Mononuclear cell (primary cell): ENCODE results near the gene CD200R1L. TPM values are rescaled to one million over a fixed set of nuclear protein-coding genes. Genes with fewer than 3 reads are reported as not detected.
"Not testable (repeated sequence)": the region's sequence is repeated elsewhere in the genome, so short reads cannot be mapped to it uniquely, and the experiment has no call there.

Experiments
- H3K27me3 ChIP-seq: 2 replicates; pipeline ENCODE4 v1.6.0; 2011; ENCODE audit warnings: low read length, control low read depth; ENCODE audit not compliant: insufficient read depth
- H3K4me1 ChIP-seq: 2 replicates; pipeline ENCODE4 v1.5.1; 2011; ENCODE audit warnings: mild to moderate bottlenecking, low read length, control low read depth; ENCODE audit not compliant: insufficient read depth
- H3K4me3 ChIP-seq: 2 replicates; pipeline ENCODE4 v1.5.1; 2011; ENCODE audit warnings: mild to moderate bottlenecking, low read length, moderate library complexity
- H3K9me3 ChIP-seq: 2 replicates; pipeline ENCODE4 v1.5.1; 2011; ENCODE audit warnings: low read depth, mild to moderate bottlenecking, control low read depth, low read length
- total RNA-seq: library from RNA; depleted of rRNA; stranded (reverse); fragments of >200 nt; gene quantifications from one replicate; pipeline ENCODE4 v1.2.3, GENCODE V29; 2012

CD200R1L gene
- total RNA-seq, 1 donor: not detected

- Histone ChIP-seq H3K27me3 (no peaks in the 10 kb centered on the region), H3K4me1 (peaks cover 36% of the 10 kb centered on the region), H3K4me3 (no peak overlapping the region), H3K9me3 (peaks cover 18% of the 10 kb centered on the region)
Observed at GRCh38 chr3:112855883-112856282, 9.2 kb upstream of the CD200R1L start.

- Histone ChIP-seq H3K4me1 (peaks cover 34% of the 10 kb centered on the region), H3K9me3 (peaks cover 26% of the 10 kb centered on the region)
- H3K27me3 ChIP-seq, H3K4me3 ChIP-seq: not testable (repeated sequence)
Observed at GRCh38 chr3:112855074-112855473, 8.4 kb upstream of the CD200R1L start.

GRCh38 chr3:112848196-112848595 is 1.5 kb upstream of the CD200R1L start:
- no peaks in the 10 kb centered on the region for H3K27me3 ChIP-seq
- no peak overlapping the region for H3K4me3 ChIP-seq
- H3K9me3 ChIP-seq: peaks cover 26% of the 10 kb centered on the region
- H3K4me1 ChIP-seq: peaks cover 5% of the 10 kb centered on the region

GRCh38 chr3:112847692-112848091 is 1.0 kb upstream of the CD200R1L start:
- peaks cover 5% of the 10 kb centered on the region for H3K4me1 ChIP-seq
- H3K9me3 ChIP-seq: peaks cover 26% of the 10 kb centered on the region
- no peak overlapping the region for H3K4me3 ChIP-seq
- H3K27me3 ChIP-seq: no peaks in the 10 kb centered on the region

GRCh38 chr3:112845772-112846171 is 892 bp downstream of the CD200R1L start:
- peaks cover 7% of the 10 kb centered on the region for H3K9me3 ChIP-seq
- H3K4me3 ChIP-seq: no peak overlapping the region

GRCh38 chr3:112829046-112829445 is 17.6 kb downstream of the CD200R1L start:
- no peaks in the 10 kb centered on the region for H3K27me3 ChIP-seq
- H3K4me3 ChIP-seq: no peak overlapping the region
- no peaks in the 10 kb centered on the region for H3K9me3 ChIP-seq
- H3K4me1 ChIP-seq: no peaks in the 10 kb centered on the region

More at GRCh38 chr3:112845772-112846171, 892 bp downstream of the CD200R1L start:
- Histone ChIP-seq H3K27me3 (no peaks in the 10 kb centered on the region), H3K4me1 (peaks cover 5% of the 10 kb centered on the region)

- H3K4me3 ChIP-seq: no peak overlapping the region
Observed at GRCh38 chr3:112822064-112823055, 24.3 kb downstream of the CD200R1L start.

GRCh38 chr3:112818289-112818688 is 28.4 kb downstream of the CD200R1L start:
- H3K27me3 ChIP-seq: no peaks in the 10 kb centered on the region
- no peak overlapping the region for H3K4me3 ChIP-seq
- H3K9me3 ChIP-seq: no peaks in the 10 kb centered on the region
- peaks cover 61% of the 10 kb centered on the region for H3K4me1 ChIP-seq

More at GRCh38 chr3:112822064-112823055, 24.3 kb downstream of the CD200R1L start:
- Histone ChIP-seq H3K27me3 (no peaks in the 10 kb centered on the region), H3K9me3 (no peaks in the 10 kb centered on the region), H3K4me1 (peaks cover 38% of the 10 kb centered on the region)

GRCh38 chr3:112817797-112818196 is 28.9 kb downstream of the CD200R1L start:
- H3K27me3 ChIP-seq: no peaks in the 10 kb centered on the region
- H3K4me1 ChIP-seq: peaks cover 66% of the 10 kb centered on the region
- no peaks in the 10 kb centered on the region for H3K9me3 ChIP-seq
- no peak overlapping the region for H3K4me3 ChIP-seq

GRCh38 chr3:112817271-112817670 is 29.4 kb downstream of the CD200R1L start:
- H3K4me3 ChIP-seq: no peak overlapping the region

GRCh38 chr3:112815981-112816380 is 30.7 kb downstream of the CD200R1L start:
- Histone ChIP-seq H3K4me1 (peaks cover 73% of the 10 kb centered on the region), H3K9me3 (no peaks in the 10 kb centered on the region), H3K27me3 (no peaks in the 10 kb centered on the region), H3K4me3 (no peak overlapping the region)

More at GRCh38 chr3:112817271-112817670, 29.4 kb downstream of the CD200R1L start:
- no peaks in the 10 kb centered on the region for H3K9me3 ChIP-seq
- peaks cover 71% of the 10 kb centered on the region for H3K4me1 ChIP-seq
- H3K27me3 ChIP-seq: no peaks in the 10 kb centered on the region

GRCh38 chr3:112814266-112814665 is 32.4 kb downstream of the CD200R1L start:
- Histone ChIP-seq H3K4me3 (no peak overlapping the region), H3K9me3 (no peaks in the 10 kb centered on the region), H3K27me3 (no peaks in the 10 kb centered on the region), H3K4me1 (peaks cover 65% of the 10 kb centered on the region)

GRCh38 chr3:112813723-112814171 is 32.9 kb downstream of the CD200R1L start:
- Histone ChIP-seq H3K4me1 (peaks cover 60% of the 10 kb centered on the region), H3K9me3 (no peaks in the 10 kb centered on the region), H3K27me3 (no peaks in the 10 kb centered on the region), H3K4me3 (no peak overlapping the region)

GRCh38 chr3:112813016-112813415 is 33.6 kb downstream of the CD200R1L start:
- Histone ChIP-seq H3K9me3 (no peaks in the 10 kb centered on the region), H3K4me3 (no peak overlapping the region), H3K4me1 (peaks cover 55% of the 10 kb centered on the region)

GRCh38 chr3:112811917-112812660 is 34.6 kb downstream of the CD200R1L start:
- Histone ChIP-seq H3K27me3 (no peaks in the 10 kb centered on the region), H3K4me1 (peaks cover 46% of the 10 kb centered on the region), H3K9me3 (no peaks in the 10 kb centered on the region), H3K4me3 (no peak overlapping the region)

More at GRCh38 chr3:112813016-112813415, 33.6 kb downstream of the CD200R1L start:
- no peaks in the 10 kb centered on the region for H3K27me3 ChIP-seq
